HG03045 (cell line): ENCODE measurements around the gene PAN3.
A peak's percentile ranks its signal among the peaks of the same experiment; 100 is the strongest.
"Not testable (repeated sequence)": the region's sequence is repeated elsewhere in the genome, so short reads cannot be mapped to it uniquely, and the experiment has no call there.

Experiments used
- ATAC-seq: cut with Tn5 transposase; IDR thresholded peaks from one replicate; pipeline ENCODE4 v1.9.1; 2021; ENCODE audit warnings: mild to moderate bottlenecking, moderate library complexity; ENCODE audit not compliant: unreplicated experiment

Gene PAN3

DNA sequence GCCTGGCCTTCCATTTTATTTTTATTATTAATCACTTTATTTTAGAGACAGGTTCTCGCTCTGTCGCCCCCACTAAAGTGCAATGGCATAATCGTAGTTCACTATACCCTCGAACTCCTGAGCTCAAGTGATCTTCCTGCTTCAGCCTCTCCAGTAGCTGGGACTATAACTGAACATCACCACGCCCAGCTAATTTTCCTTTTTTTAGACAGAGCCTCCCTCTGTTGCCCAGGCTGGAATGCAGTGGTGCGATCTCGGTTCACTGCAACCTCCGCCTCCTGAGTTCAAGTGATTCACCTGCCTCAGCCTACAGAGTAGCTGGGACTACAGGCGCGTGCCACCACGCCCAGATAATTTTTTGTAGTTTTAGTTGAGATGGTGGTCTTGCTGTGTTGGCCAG is 6.7 kb upstream of the PAN3 start:
- ATAC-seq, result no peak

DNA sequence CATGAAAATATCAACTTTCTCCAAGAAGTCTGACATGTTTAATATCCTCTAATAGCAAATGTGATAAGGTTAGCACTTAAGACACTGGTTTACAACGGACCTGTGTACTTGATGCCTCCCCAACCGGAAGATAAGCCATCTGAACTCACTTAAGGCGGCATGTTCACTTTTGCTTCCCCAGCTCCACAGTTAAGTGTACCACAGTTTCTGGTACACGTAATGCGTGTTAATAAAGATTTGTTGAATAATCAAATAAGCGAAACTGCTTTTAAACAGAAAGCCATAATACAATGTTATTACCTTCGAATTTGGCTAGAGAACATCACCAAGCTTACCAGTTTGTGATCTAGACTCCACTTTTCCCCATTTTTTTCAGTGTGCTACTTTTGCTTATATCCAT is 1.4 kb upstream of the PAN3 start:
- no peak for ATAC-seq

DNA sequence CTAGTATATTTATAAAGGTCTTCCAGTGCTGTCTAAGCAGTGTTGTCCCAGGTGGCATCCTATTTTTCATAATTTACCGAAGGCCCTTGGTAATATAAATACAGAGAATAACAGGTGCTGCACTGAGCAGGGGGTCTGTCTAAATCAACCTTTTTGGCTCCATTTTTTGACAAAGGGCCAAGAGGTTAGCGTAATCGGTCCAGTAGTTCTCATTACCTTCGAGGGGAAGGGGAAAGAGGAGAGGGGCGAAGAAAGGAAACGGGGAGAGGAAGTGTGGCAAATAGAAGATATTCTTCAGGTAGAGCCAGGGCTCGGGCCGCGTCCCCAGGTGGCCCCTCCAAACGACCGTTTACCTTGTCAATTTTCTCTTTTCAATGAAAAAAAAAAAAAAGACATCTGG is 749 bp upstream of the PAN3 start:
- peak; percentile 3 for ATAC-seq

DNA sequence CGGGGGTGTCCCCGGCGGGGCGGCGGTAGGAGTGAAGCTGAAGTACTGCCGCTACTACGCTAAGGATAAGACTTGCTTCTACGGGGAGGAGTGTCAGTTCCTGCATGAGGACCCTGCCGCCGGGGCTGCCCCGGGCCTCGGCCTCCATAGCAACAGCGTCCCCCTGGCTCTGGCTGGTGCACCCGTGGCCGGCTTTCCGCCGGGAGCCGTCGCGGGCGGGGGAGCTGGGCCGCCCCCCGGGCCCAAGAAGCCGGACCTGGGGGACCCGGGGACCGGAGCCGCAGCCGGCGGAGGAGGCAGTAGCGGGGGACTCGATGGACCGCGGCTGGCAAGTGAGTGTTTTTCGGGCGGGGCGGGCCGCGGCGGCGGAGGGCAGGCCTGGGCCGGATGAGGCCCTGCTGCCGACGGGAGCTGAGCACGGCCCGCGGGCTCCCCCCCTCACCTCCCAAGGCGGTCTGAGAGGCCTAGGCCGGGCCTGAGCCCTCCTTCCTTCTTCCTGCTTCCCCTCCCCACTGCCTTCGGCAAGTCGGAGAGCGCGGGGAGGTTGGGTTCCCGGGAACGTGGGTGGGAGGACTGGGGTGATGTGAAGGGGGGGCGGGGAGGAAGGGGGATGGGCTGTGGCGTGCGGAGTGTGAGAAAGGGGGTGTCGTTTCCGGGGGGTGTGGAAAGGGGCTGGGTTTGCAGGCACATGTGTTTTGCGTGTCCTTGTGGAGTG is 568 bp downstream of the PAN3 start:
- ATAC-seq, result peak; percentile 62

DNA sequence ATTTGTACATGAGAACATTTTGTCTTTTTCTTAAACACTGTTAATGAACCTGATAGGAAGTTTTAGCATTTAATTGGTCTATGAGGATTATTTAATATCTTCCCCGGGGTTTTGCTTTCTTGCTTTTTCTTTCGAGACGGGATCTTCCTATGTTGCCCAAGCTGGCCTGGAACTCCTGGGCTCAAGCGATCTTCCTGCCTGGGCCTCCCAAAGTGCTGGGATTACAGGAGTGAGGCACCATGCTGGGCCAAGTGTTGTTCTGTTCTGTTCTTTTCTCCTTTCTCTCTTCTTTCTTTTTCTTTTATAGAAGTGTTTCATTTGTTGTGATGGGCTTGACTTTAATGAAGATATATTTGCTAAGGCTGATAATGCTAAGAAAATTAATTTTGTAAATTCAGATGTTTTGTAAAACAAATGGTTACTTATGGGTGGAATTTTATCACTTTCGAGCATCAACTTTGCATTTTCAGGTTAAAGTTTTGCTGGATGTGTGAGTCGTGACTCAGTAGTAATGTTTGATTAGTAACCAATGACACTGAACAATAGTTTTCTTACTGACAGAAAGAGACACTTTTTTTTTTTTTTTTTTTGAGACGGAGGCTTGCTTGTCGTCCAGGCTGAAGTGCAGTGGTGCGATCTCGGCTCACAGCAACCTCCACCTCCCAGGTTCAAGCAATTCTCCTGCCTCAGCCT is 2.2 kb downstream of the PAN3 start:
- ATAC-seq, result no peak

DNA sequence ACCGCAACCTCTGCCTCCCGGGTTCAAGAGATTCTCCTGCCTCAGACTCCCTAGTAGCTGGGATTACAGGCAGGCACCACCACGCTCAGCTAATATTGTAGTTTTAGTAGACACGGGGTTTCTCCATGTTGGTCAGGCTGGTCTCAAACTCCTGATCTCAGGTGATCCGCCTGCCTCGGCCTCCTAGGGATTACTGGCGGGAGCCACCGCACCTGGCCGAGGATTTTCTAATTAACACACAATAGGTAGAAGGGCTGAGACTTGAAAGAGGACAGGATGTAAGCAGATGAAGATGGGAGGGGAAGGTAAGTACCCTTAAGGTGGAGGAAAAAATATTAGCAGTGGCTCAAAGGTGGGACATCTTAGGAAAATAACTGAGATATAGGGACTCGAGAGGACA is 3.2 kb downstream of the PAN3 start:
- ATAC-seq, result not testable (repeated sequence)

DNA sequence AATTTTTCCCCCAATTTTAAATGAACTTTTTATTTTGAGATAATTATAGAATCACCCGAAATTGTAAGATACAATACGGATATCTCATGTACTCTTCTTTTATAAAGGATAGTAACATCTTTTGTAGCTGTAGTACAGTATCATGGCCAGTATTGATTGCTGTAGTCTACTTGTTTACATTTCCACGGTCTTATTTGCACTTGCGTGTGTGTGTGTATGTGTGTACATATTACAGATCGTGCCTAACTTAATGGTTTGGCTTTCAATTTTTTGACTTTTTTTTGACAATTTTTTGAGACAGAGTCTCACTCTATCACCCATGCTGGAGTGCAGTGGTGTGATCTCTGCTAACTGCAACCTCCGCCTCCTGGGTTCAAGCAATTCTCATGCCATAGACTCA is 6.7 kb downstream of the PAN3 start:
- ATAC-seq, result no peak

DNA sequence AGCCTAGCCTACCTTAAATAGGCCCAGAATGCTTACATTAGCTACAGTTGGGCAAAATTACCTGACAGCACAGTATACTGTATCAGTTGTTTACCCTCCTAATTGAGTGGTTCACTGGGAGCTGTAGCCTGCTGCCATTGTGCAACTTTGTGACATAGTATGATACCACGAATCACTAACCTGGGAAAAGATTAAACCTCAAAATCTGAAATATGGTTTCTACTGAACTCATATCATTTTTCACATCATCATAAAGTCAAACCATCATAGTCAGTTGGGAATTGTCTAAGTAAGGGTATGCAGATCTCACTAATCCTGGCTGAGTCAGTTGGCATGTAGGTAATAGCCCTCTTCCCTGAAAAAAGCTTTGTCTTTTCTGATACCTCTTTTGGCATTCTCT is 9.2 kb downstream of the PAN3 start:
- no peak for ATAC-seq

DNA sequence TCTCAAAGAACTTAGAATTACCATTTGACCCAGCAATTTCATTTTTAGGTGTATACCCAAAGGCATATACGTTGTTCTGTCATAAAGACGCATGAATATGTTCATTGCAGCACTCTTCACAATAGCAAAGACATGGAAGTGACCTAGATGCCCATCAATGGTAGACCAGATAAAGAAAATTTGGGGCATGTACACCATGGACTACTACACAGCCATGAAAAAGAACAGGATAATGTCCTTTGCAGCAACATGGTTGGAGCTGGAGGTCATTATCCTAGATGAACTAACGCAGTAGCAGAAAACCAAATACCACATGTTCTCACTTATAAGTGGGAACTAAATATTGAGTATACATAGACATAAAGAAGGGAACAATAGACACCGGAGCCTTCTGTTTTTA is 20.7 kb downstream of the PAN3 start:
- no peak for ATAC-seq

DNA sequence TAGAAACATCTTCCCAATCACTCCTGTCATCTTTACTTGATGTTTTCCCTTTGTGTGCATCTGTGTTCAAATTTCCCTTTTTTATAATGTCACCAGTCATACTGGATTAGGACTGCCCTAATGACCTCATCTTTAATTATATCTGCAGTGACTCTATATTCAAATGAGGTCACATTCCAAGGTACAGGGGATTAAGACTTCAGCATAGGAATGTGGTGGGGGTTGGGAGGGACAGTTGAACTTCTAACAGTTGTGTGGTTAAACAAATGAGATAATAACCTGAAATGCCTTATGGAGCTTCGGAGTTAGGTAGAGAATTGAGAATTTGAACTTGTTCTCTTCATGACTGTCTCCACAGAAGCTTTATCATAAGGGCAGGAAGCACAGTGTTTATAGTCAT is 23.0 kb downstream of the PAN3 start:
- ATAC-seq, result no peak

DNA sequence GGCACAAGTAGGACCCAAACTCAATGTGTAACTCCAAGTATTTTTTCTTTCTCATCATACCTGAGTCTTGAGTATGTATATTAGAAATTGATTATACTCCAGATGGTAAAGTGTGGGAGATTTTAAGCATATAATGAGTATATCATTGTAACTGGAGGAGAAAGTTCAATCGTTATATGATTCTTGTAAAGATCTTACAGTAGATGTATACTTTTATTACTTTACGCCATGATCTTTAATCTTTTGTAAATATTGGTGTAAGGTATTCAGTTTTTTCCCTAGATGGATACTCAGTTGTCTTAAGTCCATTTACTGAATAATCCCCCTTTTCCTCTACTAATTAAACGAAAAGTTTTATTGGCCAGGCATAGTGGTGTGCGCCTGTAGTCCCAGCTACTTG is 25.2 kb downstream of the PAN3 start:
- no peak for ATAC-seq

DNA sequence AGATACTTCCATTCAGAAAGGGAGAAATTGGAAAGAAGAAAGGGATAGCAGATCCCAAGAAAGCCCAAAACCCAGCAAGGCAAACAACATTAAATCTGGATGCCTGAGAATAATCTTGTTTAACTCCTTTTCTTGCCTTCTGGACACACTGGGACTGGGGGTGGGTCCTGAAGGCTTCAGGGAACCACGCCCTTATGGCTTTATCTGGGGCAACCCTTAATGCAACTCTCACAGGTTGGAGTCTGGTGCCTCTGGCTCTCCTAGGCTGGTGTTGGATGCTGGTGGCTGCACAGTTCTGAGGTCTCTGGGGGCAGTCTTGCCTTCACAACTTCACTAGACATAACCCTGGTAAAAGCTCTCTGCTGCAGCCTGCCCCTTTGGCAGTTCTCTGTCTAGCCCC is 27.9 kb downstream of the PAN3 start:
- ATAC-seq, result no peak

DNA sequence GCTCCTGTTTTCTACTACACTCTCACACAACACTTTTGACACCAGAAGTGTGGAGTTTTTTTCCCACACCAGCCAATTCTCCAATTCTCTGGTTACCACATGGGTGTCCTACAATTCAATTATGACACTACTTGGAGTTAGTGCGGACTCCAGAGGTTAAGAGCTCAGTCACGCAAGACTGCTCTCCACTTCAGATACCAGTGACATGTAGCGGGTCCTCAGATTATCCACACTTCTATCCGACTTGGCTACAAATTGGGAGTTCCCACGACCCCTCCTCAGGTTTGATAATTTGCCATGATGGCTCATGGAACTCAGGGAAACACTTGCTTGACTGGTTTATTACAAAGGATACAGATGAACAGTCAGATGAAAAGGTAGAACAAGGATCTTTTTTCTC is 32.9 kb downstream of the PAN3 start:
- ATAC-seq, result no peak

DNA sequence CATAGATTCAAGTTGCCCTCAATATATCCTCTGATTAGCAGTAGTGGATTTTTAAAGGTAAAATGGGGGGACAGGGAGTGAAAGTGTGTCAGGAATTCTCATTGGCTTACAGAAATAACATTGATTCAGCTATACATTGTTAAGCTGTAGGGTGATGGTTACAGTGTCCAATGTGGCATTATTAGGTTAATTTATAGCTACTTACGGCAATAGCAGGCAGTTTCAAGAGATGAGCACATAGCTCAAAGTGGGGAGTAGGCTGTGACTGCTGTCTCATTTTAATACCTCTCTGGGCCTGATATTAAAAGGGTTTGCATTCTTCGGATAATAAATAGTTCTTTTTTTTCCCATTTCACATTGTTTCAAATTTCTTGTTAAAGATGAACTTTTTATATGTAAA is 34.6 kb downstream of the PAN3 start:
- ATAC-seq, result no peak

DNA sequence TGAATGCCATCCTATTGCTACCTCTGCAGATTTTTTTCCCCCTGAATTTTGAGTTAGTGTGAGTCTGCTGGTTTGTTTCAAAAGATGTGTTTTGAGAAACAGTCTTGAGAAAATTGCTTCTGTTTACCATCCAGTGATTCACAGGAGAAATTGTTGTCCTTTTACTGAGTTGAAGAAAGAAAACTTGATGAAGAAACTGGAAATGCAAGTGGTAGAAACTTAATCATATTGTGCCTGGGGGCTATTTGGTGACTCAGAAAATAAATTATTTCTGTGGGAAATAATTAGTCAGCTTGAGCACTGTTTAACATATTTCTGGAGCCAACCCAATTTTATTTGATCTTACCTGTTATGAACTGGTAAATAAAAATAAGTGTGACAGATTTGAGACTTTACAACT is 35.4 kb downstream of the PAN3 start:
- ATAC-seq, result no peak

DNA sequence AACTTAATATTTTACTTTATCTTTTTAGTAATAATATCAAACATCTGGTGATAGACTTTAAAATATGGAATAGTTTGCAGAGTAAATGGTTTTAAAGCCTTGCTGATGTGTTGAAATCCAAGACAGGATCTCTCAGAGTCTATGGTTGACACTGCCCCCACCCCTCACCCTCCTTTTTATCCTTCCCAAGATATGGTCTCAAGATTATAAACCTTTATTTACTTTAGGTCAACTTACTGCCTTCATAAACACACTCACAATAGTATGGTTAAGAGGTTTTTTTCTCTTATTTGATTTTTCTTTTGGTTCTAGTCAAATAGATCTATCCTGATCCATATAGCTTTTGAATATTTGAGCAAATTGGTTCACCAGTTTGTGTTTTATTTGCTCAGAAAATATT is 39.0 kb downstream of the PAN3 start:
- ATAC-seq, result no peak

DNA sequence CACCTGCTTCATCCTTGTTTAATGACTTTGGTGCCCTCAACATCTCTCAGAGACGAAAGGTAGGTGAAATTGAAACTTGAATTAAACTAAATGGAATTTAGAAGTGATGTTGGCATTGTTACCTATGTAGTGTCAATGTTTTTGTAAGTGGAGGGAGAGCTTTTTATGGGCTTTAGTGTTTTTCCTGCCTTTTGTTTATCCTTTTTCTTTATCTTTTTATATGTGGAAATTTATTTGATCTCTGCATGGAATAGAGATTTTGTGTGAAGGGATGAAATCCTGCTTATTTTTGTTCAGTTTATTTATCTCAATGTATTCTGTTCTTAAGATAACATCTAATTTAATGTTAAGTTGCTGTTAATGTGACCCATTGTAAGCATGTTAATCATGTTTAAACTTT is 39.5 kb downstream of the PAN3 start:
- no peak for ATAC-seq

DNA sequence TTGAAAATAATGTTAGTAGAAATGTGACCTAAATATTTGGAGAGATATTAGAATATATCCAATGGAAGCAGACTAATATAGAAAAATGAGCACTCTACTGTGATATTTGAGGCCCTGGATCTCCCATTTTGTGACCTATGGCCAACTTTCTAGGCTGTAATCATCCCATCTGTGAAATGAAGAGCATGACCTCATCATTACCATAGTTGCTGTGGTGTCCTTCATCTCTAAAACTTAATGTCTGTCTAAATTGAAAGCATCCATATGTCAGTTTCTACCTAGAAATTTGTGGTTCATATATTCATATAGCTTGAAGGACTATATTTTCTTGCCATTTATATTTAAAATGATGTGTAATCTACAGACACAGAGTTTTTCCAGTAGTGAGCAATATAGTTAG is 41.6 kb downstream of the PAN3 start:
- ATAC-seq, result no peak

DNA sequence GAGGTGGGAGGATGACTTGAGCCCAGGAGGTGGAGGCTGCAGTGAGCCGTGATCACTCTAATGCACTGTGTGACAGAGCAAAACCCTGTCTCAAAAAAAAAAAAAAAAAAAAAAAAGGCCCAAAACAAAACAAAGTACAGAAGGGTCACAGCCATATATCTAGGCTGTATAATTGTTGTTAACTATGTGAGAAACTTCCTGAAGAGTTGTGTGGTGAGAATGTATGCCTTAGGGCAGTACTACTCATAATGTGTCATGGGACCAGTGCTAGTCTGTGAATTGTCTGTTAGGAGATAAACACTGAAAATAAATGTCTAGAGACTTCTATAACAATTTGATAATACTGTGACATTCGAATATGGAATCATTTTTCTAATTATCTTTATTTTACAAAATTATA is 43.1 kb downstream of the PAN3 start:
- no peak for ATAC-seq

DNA sequence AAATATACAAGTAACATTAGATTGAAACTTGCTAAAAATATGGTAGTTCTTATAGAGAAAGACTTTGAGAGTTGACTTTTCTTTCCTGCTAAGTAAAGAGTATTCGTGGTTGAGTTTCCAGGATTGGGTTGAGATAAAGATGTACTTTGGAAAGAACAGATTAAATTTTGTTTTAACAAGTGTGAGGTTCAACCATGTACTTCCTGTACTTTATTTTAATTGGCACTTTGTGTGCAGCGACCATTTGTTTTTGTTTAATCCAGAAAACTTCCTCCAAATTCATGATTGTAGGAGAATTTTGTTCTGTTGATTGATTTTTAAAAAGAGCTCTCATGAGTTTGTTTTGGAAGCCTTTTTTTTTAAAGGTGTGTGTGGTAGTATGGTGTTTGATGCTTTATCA is 46.9 kb downstream of the PAN3 start:
- no peak for ATAC-seq

DNA sequence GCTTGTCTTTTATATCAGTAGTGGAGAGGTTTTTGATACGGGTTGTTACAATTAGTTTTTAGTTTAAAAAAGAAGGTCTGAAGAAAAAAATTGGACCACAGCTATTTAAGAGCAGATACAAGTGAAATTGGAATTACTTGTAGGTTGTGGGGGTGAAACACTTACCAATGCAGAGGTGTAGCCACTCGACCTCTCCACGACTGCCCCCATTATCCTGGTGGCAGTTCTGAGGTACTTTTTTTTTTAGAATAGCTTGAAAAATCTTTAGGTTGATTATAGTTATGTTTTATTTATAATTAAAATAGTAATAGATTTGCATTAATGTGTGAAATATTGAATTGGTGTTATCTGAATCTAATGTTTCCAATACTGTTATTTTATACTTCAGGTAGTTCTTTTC is 60.7 kb downstream of the PAN3 start:
- ATAC-seq, result no peak

DNA sequence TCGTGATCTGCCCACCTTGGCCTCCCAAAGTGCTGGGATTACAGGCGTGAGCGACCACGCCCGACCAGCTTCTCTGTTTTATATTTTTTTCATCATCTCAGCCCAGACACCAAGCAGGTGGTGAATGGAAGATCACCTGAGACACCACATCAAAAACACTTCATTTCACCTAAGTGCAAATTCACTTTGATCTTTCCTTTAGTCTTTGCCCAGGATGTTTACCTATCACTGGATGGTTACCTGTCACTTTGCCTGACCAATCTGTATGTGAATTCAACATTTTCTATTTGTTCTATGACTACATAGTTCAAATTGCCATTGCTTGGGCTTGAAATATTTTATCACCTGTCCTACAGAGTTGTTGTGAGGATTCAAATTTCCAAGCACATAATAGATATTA is 65.7 kb downstream of the PAN3 start:
- ATAC-seq, result no peak
